MM.1S (cell line): ENCODE results near the gene CABLES1.

ENCODE experiments used
- CTCF ChIP-seq: fragments of 300-600 bp; sonication (generic); IDR thresholded peaks from 2 replicates; pipeline ENCODE4 v1.5.1; 2016; ENCODE audit warnings: antibody characterized with exemption, low read length, mixed read lengths
- EZH2 ChIP-seq: fragments of 300-600 bp; sonication (generic); optimal IDR thresholded peaks from 2 replicates; pipeline ENCODE3; 2017; ENCODE audit warnings: low read depth, mild to moderate bottlenecking, antibody characterized with exemption, low read length, mixed read lengths
- EZH2phosphoT487 ChIP-seq: fragments of 300-600 bp; sonication (generic); IDR thresholded peaks from 2 replicates; pipeline ENCODE4 v1.6.1; 2018; ENCODE audit warnings: antibody characterized with exemption, low read length

DNA sequence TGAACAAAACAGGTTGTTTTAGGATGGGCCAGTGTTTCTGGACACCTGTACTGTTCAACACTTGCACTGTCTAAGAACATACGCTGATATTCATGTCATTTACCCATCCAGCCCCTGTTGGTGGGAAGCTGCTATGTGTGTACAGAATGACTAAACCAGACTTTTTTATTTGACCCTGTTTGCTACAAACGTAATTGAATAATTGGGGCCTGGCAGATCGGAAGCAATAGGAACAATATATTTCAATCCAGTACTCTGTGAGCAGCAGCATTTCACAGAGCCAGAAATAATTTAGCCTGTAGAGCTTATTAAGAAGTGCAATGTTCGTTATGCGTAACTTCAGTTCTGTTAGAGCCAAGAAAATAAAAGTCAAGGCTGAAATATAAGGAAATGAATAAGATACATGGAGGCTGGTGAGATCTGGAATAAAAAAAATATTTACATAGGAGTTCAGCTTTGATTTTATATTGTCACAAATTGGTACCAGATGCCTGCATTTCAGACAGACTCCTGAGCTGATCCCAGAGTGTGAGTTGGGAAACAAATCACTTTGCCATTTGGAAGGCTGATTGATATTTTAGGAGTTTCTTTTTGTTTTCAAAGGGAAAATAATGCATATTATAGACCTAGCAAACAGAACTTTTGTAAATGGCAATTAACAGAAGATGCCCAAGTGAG lies 19.7 kb downstream of the CABLES1 start:
- TF ChIP-seq EZH2 (no peak), CTCF (no peak), EZH2phosphoT487 (no peak)
